T-helper 2 cell (primary cell): ENCODE measurements around the gene KRT26.

Source experiments
- DNase-seq, 5 experiments: peaks; one replicate each; pipeline versions ENCODE4 v3.0.0 to v3.0.0-alpha.2; 2012 to 2022

Gene KRT26

DNA sequence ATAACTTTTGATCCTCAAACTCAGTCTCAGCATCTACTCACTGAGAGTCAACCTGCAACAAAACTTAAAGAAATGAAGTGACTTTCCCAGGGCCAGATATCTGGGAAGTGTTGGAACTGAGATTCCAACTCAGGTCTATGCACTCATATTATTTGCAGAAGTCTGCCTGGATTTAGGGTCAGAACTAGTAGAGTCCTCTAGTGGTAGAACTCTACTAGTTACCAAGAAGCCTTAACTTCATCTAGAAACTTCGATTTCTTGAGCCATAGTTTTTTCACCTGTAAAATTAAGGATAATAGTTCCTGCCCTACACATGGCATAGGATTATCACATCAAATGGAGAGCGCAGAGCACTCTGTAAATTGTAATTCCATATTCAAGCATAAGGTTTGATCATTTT is 45.1 kb downstream of the KRT26 start:
- DNase-seq: peak in 2 of 5 experiments; percentile 1 to 8

DNA sequence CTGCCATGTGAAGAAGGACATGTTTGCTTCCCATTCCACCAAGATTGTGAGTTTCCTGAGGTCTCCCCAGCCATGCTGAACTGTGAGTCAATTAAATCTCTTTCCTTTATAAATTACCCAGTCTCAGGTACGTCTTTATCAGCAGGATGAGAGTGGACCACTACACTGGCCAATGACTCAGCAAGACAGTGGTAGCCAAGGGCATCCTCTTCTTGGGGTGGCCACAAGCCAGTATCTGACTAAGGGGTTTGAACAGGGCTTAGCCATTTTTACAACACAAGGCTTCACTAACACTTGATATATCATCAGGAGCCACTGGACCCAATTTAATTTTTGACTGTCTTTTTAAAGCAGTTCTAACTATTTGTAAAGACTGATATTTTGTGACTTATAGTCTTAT is 47.3 kb downstream of the KRT26 start:
- DNase-seq: no peak

DNA sequence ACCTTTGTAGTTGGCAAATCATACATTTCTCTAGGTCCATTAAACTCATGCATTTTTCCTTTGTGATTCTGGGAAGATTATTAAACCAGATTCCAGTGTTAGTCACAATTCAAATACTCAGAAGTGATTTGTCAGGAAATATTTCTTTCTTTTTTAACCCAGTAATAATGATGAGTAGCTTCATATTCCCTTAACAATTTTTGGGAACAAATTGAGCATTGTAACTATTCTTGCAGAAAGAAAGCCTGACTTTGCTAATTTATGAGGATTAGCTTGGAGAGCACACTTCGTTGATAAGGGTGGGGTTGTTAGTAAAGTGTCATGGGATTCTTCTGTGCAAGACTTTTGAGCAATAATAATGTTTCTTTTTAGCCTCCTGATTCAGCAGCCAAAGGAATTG is 49.8 kb downstream of the KRT26 start:
- no peak for DNase-seq

DNA sequence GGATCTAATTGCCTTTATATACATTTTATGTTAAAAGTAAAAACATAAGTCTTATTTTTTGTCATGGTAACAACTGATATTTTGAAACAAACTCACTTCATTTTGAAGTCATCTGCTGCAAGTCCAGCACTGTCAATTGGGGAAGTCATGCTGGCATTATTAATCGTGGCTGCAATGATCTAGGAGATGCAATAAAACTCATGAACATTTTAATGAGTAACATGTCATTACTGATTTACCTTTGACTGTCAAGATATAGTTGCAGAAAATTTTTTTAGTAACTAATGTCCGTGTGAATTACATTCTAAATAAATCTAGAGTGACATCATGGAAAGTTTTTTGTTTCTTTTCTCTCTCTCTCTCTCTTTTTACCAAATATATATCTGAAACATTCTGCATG is 51.1 kb downstream of the KRT26 start:
- DNase-seq: no peak

DNA sequence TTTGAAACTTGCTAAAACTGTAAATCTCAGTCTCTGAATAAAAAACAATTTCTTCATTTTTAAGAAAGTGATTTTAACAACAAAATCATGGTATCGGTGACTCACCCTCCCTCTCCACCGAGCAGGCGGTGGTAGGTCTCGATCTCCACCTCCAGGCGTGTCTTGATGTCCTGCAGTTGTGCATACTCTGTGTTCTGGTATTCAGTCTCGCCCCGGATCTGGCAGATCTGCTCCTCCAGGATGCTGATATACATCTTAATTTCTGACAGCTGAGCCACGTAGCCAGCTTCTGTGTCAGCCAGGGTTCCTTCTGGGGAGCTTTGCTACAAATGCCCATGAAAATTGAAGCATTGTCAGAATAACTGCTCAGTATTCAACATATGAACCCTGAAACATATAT is 53.1 kb downstream of the KRT26 start:
- DNase-seq: no peak

DNA sequence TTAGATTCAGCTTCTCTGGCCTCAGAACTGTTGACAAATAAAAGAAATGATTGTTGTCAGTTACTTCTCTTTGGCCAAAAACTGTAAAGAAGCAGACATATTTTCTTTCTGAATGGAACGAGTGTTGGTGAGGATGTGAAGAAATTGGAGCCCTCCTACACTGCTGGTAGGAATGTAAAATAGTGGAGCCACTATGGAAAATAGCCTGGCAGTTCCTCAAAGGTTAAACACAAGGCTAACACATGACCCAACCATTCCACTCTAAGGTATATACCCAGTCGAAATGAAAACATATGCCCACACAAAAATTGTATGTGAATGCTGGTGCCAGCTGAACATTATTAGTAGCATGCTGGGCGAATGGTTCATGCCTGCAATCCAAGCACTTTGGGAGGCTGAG is 54.2 kb downstream of the KRT26 start:
- DNase-seq: no peak
